CD4-positive, alpha-beta T cell treated with Interleukin-10 for 1 hour (primary cell): Measurements from ENCODE around the gene METAP1D.
"Not testable (repeated sequence)": the region's sequence is repeated elsewhere in the genome, so short reads cannot be mapped to it uniquely, and the experiment has no call there.

Source experiments
- DNase-seq: peaks from one replicate; pipeline ENCODE4 v3.0.0-alpha.2; 2020

Gene METAP1D

DNA sequence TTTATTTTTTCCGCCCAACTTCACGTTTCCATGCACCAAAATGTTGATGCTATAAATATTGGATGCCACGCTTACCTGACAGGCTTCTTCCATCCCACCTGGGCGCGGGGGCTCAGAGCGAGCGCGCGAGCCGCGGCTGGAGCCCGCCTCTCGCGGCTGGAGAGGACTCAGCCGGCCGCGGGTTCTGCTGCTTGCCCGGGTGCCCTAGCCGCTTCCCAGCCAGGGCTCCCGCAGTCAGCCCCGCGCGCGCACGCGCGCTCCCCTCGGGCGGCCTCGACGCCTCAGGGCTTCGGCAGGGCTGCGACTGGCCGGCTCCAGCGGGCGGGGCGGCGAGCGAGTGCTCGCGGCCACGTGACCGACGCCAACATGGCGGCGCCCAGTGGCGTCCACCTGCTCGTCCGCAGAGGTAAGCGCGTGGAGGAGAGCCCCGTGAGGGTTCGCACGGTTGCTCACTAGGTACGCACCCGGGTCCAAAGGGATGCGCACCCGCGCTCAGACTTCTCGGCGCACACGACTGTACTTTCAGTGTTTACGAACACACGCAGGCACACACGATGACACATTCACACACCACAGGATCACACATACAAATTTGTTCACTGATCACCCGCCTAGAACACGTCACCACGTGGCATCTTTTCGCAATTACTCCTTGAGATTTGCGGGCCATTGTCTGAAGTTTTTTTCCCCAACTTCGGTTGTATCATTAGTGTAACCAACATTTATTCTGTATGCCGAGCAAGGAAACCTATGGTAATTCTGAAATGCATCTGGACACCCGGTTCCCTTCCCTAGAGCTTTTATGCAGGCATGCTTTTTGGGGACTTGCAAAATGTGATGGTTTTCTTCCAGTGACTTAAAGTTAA, at the start of gene METAP1D:
Gene METAP1D, plus strand, starts transcription at position 350 of the 866 bp plus-strand sequence. Its CDS starts 17 bp downstream, at position 367.
- DNase-seq = peak; percentile 87

- no peak for DNase-seq
These were observed 47.5 kb upstream of the METAP1D start for GRCh38 chr2:171952276-171952675.

GRCh38 chr2:171952748-171953147, 47.0 kb upstream of the METAP1D start:
- DNase-seq = no peak

DNA sequence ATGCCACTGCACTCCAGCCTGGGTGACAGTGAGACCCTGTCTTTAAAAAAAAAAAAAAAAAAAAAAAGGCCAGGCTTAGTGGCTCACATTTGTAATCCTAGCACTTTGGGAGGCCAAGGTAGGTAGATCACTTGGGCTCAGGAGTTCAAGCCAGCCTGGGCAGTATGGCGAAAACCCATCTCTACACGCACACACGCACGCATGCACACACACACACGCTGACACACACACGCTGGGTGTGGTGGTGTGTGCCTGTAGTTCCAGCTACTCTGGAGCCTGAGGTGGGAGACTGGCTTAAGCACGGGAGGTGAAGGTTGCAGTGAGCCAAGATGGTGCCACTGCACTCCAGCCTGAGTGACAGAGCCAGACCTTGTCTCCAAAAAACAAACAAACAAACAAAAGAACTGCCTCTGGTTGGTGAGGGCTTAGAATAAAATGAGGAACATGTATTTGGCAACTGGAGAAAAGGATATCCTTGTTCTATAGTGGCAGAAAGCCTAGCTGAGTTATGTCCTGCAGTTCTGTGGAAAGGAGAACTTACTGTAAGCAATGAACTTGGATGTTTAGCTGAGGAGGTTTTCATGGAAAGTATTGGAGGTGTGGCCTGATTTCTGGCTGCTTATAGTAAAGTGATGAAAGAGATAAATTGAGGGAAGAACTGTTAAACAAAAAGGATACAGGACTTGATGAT, 43.5 kb upstream of the METAP1D start:
- no peak for DNase-seq

GRCh38 chr2:171957061-171957460, 42.7 kb upstream of the METAP1D start:
- peak; percentile 19 for DNase-seq

DNA sequence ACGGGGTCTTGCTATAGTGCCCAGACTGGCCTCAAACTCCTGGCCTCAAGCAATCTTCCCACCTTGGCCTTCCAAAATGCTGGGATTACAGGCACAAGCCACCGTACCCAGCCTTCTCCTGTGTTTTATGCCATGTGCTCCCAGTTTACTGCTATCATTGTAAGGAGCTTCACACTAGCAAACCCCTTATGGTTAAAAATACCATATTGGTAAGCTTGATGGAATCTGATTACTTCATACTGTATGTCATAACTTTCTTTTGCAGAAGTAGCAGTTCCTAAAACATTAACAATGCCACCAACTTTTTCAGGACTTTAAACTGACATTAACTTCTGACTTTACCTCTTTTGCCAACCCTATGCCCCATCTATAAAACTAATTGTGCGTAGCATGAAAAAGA, 41.3 kb upstream of the METAP1D start:
- DNase-seq = no peak

DNA sequence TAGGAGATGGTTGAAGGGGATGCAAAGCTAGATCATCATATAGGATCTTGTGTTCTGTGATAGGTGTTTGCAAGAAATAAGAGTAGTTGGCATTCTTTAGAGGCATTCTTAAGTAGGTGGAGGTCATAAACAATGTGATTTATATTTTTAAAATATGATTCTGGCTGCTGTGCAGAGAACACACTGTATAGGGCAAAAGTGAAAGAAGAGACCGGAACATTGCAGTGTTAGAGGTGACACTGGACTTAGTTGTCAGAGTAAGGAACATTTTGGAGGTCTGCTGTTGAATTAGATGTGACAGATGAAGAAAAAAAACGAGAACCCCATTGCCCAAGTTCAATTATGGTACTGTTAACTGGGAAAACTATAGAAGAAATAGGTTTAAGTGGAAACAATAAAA, 39.8 kb upstream of the METAP1D start:
- DNase-seq = no peak

DNA sequence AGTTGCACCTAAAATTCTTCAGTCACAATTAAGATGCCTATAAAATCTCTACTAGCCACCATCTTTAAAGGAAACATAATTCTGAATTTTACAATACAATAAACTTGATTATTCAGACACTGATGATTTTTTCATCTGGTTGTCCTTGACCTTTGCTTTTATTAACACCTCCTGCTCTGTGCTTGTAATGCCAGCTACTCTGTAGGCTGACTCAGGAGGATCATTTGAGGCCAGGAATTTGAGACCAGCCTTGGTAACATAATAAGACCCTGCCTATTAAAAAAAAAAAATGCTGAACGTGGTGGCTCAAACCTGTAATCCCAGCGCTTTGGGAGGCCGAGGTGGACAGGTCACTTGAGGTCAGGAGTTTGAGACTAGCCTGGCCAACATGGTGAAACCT, 39.2 kb upstream of the METAP1D start:
- no peak for DNase-seq

DNA sequence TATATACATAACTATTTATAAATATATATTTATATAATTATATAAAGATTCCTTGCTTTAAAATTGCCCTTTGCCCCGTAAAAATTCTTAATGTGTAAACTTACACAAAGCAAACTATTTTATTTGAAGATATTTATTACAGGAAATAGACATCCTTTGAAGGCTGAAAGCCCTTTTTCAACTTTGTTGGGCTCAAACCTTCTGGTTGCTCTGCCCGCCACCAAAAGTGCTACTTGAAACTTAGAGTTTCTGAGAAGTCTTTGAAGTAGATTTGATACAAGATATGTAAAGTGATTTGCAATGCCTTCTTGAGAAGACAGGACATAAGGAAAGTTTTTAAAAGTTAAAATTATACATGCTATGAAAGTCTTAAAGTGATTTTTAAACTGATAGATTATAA, 36.6 kb upstream of the METAP1D start:
- peak; percentile 12 for DNase-seq

DNA sequence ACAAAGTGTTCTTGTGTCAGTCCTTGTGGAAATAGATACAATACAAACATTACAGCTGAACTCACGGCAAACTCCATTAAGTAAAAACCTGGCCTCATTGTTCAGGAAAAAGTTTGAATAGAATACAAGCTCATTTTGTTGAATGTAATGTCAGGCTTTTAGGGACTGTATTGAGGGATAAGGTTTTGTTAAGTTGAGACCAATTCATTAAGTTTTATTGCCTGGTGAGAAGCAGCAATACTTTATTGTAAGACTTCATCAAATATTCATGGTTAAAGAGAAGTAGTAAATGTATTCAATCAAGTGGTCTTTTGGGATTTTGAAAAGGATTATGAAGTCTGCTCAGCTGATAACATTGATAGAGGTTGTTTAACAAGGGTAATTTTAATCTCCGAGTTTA, 35.4 kb upstream of the METAP1D start:
- no peak for DNase-seq

DNA sequence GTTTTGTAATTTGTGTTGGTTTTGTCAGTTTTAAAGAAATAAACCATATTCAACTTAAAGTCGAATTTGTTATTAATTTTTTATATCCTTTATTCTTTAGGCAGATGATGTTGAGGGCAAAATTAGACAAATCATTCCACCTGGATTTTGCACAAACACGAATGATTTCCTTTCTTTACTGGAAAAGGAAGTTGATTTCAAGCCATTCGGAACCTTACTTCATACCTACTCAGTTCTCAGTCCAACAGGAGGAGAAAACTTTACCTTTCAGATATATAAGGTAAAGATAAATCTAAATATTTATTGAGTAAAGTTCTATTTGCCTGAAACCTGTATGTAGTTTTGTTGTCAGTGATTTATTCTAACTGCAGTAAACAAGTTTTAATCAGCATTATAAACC, 34.5 kb upstream of the METAP1D start:
- DNase-seq = no peak

- DNase-seq = peak; percentile 9
These were observed 34.1 kb upstream of the METAP1D start for GRCh38 chr2:171965661-171966060.

DNA sequence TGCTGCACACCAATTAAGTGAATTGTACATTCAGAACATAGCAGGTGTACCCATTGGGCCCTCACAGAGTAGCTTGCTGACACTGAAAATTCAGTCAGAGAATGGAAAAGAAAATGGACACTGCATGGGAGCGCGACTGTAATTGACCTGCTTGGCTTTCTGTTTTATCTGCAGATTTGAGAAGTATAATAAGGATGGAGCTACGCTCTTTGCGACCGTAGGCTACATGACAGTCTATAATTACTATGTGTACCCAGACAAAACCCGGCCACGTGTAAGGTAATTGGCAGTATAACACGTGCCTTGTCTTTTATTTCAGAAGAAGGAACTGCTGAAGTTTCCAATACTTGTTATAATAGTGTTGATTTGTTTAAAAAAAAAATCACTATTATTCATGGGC, 33.5 kb upstream of the METAP1D start:
- DNase-seq = no peak

GRCh38 chr2:171966688-171967087, 33.1 kb upstream of the METAP1D start:
- no peak for DNase-seq

DNA sequence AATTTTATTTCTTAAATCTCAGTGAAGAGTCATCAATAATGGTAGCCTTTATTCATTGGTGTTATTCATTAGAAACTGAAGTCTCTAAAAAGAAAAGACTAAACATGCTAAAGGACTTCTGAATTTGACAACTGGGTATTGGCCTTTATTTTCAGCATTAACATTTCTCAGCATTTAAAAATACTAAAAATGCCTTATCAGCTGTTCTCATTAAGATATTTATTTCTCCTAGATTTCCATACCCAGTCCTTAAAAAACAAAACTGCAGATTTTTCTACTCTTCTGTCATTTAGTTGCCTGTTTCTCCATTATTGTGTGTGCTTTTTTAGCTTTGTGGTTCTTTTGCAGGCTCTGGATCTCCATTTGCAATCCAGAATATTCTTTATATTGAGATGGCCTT, 31.2 kb upstream of the METAP1D start:
- DNase-seq = no peak

DNA sequence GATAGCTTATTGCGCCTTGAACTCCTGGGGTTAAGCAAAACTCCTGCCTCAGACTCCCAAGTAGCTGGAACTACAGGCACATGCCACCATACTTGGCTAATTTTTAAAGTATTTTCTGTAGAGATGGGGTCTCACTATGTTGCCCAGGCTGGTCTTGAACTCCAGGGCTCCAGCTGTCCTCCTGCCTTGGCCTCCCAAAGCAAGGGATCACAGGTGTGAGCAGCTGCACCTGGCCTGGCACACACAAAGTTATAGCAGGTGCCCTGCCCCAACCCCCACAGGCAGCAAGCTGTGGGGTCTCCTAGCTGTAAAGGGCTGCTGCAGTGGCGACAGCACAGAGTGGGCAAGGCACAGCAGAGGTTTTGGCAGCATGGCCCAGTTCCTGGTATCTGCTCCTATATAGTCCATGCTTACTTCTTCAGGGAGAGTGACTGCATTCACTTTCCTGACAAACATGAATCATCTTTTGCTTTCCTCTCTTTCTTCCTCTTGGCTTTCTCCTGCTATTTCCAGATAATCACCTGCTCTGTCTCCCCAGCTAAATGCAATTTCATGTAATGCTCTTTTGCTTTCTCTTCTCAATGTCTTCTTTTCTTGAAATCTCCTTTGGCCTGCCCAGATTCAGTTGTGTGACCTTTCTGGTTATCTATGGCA, 27.3 kb upstream of the METAP1D start:
- no peak for DNase-seq

DNA sequence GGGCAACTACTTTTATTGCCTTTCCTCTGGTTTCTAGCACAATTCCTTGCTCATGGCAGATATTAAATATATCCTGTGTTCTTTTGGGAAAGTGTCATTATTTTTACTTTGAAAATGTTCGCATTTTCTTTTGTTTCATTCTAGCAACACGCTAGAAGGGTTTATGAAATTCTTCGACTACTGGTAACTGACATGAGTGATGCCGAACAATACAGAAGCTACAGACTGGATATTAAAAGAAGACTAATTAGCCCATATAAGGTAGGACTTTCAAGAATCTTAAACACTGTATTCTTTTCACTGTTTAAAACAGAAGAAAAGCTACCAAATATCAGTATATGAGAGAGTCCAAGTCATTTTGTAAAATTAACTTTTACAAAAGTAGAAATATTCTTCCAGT, 20.6 kb upstream of the METAP1D start:
- DNase-seq = no peak

DNA sequence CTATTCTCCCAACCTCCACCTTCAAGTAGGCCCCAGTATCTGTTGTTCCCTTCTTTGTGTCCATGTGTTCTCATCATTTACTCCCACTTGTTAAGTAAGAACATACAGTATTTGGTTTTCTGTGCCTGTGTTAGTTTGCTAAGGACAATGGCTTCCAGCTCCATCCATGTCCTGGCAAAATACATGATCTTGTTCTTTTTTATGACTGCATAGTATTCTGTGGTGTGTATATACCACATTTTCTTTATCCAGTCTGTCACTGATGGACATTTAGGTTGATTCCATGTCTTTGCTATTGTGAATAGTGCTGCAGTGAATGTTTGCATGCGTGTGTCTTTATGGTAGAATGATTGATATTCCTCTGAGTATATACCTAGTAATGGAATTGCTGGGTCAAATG, 15.8 kb upstream of the METAP1D start:
- DNase-seq = not testable (repeated sequence)

- DNase-seq = no peak
These were observed 14.7 kb upstream of the METAP1D start for GRCh38 chr2:171985076-171985475.

GRCh38 chr2:171986778-171987177, 13.0 kb upstream of the METAP1D start:
- no peak for DNase-seq

DNA sequence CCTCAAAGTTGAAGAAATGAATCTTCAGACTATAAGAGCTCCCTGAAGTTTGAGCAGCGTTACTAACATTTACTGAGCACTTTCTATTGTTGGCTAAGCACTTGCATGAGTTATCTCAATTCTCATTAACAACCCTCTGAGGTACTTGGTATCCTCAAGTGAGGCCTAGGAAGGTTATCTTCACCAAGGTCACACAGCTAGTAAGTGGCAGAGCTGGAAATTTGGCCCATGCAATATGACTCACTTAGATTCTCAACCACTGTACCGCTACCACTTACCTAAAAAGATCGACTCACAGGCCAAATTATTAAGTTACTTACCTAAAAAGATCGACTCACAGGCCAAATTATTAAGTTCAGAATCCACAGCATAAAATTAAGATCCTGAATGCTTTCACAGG, 8.7 kb upstream of the METAP1D start:
- DNase-seq = no peak

DNA sequence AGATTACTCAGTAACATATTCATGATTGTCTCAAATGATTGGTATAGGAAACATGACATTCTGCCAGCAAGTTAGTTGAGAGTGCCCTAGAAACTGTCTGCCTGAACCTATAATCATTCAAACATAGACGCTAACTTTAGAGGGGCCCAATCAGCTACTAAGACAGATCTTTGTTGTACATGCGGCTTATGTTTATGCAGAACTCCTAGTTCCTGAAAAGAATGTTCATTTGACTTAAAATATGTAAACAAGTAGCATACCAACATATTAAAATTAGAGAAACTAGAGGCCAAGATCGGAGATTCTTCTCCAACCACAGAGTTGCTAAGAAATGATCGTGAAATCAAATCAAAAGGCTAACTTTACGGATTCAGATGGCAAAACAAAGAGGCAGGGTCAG, 4.2 kb upstream of the METAP1D start:
- DNase-seq = no peak

- DNase-seq = no peak
These were observed 3.7 kb upstream of the METAP1D start for GRCh38 chr2:171996021-171996420.

- DNase-seq = not testable (repeated sequence)
These were observed 2.7 kb upstream of the METAP1D start for GRCh38 chr2:171997031-171997430.
